Measurements from ENCODE around the gene CCDC66. TPM values are rescaled to one million over a fixed set of nuclear protein-coding genes. Genes with fewer than 3 reads are reported as not detected.
"Not testable (repeated sequence)": the region's sequence is repeated elsewhere in the genome, so short reads cannot be mapped to it uniquely, and the experiment has no call there.

The CCDC66 gene
- total RNA-seq, result 10 to 100 TPM; 29.6 to 32.5 TPM

GRCh38 chr3:56556908-56557830, at the start of gene CCDC66:
CCDC66 (plus strand) TSS chr3:56557175; CDS start chr3:56557243, 68 bp downstream.
- Mint-ChIP-seq H3K36me3 (ENCODE audit: low read depth) (peaks cover 17% of the 10 kb centered on the region), H3K27me3 (peaks cover 6% of the 10 kb centered on the region), H3K27ac (peak within 1 kb of the TSS; percentile 94), H3K4me3 (peak within 1 kb of the TSS; percentile 90), H3K4me1 (peaks cover 24% of the 10 kb centered on the region), H3K9me3 (peaks cover 4% of the 10 kb centered on the region)
- POLR2A ChIA-PET, result interaction anchor here (0.8 to 2.8 kb wide), 18 partner anchors 9 to 359 kb away, joined by 3 to 19 read pairs (median 4); partner anchors contain the start of genes ARHGEF3 and TASOR
- CTCF ChIA-PET, result interaction anchor here (0.6 to 2.0 kb wide), 9 partner anchors 9 to 679 kb away, joined by 3 to 7 read pairs (median 4); no protein-coding TSS in a partner anchor
- peak; percentile 95 for DNase-seq

GRCh38 chr3:56519641-56520040, 37.3 kb upstream of the CCDC66 start:
- Mint-ChIP-seq H3K27ac (no peak overlapping the region), H3K4me3 (no peak overlapping the region), H3K36me3 (ENCODE audit: low read depth) (no peaks in the 10 kb centered on the region), H3K4me1 (no peaks in the 10 kb centered on the region), H3K27me3 (peaks cover 22% of the 10 kb centered on the region), H3K9me3 (no peaks in the 10 kb centered on the region)
- CTCF ChIA-PET, result no interaction called here
- POLR2A ChIA-PET, result no interaction called here
- no peak for DNase-seq

GRCh38 chr3:56522374-56522773, 34.6 kb upstream of the CCDC66 start:
- Mint-ChIP-seq H3K36me3 (ENCODE audit: low read depth) (no peaks in the 10 kb centered on the region), H3K27ac (no peak overlapping the region), H3K9me3 (no peaks in the 10 kb centered on the region), H3K27me3 (peaks cover 20% of the 10 kb centered on the region), H3K4me1 (no peaks in the 10 kb centered on the region), H3K4me3 (no peak overlapping the region)
- ChIA-PET POLR2A (no interaction called here), CTCF (no interaction called here)
- no peak for DNase-seq

- CTCF ChIA-PET, result no interaction called here
- DNase-seq, result no peak
- POLR2A ChIA-PET, result no interaction called here
- Mint-ChIP-seq H3K27me3 (peaks cover 16% of the 10 kb centered on the region), H3K4me3 (no peak overlapping the region), H3K4me1 (no peaks in the 10 kb centered on the region), H3K36me3 (ENCODE audit: low read depth) (no peaks in the 10 kb centered on the region), H3K27ac (no peak overlapping the region), H3K9me3 (no peaks in the 10 kb centered on the region)
Measured at GRCh38 chr3:56525291-56525690, 31.7 kb upstream of the CCDC66 start.

- H3K27me3 Mint-ChIP-seq, result peaks cover 21% of the 10 kb centered on the region
- no peaks in the 10 kb centered on the region for H3K4me1 Mint-ChIP-seq
- no peak overlapping the region for H3K4me3 Mint-ChIP-seq
- ChIA-PET POLR2A (no interaction called here), CTCF (no interaction called here)
- no peaks in the 10 kb centered on the region for H3K9me3 Mint-ChIP-seq
- H3K36me3 Mint-ChIP-seq (ENCODE audit: low read depth), result no peaks in the 10 kb centered on the region
- no peak overlapping the region for H3K27ac Mint-ChIP-seq
- DNase-seq, result no peak
Measured at GRCh38 chr3:56536735-56537134, 20.2 kb upstream of the CCDC66 start.

GRCh38 chr3:56547486-56547885, 9.5 kb upstream of the CCDC66 start:
- Mint-ChIP-seq H3K36me3 (ENCODE audit: low read depth) (peaks cover 5% of the 10 kb centered on the region), H3K9me3 (peaks cover 12% of the 10 kb centered on the region), H3K4me1 (no peaks in the 10 kb centered on the region), H3K27me3 (peaks cover 17% of the 10 kb centered on the region), H3K27ac (no peak overlapping the region), H3K4me3 (no peak overlapping the region)
- ChIA-PET CTCF (no interaction called here), POLR2A (no interaction called here)
- DNase-seq, result no peak

GRCh38 chr3:56557831-56558170, 826 bp downstream of the CCDC66 start:
- H3K36me3 Mint-ChIP-seq (ENCODE audit: low read depth), result peaks cover 17% of the 10 kb centered on the region
- peaks cover 6% of the 10 kb centered on the region for H3K27me3 Mint-ChIP-seq
- ChIA-PET CTCF (interaction anchor here (0.6 to 2.0 kb wide), 6 partner anchors 8 to 678 kb away, joined by 3 to 7 read pairs (median 4); no protein-coding TSS in a partner anchor), POLR2A (interaction anchor here (1.0 to 2.8 kb wide), 8 partner anchors 9 to 359 kb away, joined by 3 to 19 read pairs (median 7); partner anchors contain the start of genes ARHGEF3 and TASOR)
- DNase-seq, result no peak
- peaks cover 24% of the 10 kb centered on the region for H3K4me1 Mint-ChIP-seq
- peak overlapping the region; percentile 90 for H3K4me3 Mint-ChIP-seq
- H3K27ac Mint-ChIP-seq, result peak overlapping the region; percentile 94
- H3K9me3 Mint-ChIP-seq, result no peaks in the 10 kb centered on the region

GRCh38 chr3:56573501-56573900, 16.5 kb downstream of the CCDC66 start:
- Mint-ChIP-seq H3K4me1 (peaks cover 2% of the 10 kb centered on the region), H3K9me3 (peaks cover 2% of the 10 kb centered on the region), H3K27ac (no peak overlapping the region), H3K4me3 (no peak overlapping the region), H3K36me3 (ENCODE audit: low read depth) (peaks cover 61% of the 10 kb centered on the region), H3K27me3 (no peaks in the 10 kb centered on the region)
- ChIA-PET POLR2A (no interaction called here), CTCF (no interaction called here)
- DNase-seq, result no peak

GRCh38 chr3:56581941-56582340, 25.0 kb downstream of the CCDC66 start:
- H3K4me1 Mint-ChIP-seq, H3K27me3 Mint-ChIP-seq, POLR2A ChIA-PET, DNase-seq, H3K9me3 Mint-ChIP-seq, H3K27ac Mint-ChIP-seq, CTCF ChIA-PET, H3K4me3 Mint-ChIP-seq: not testable (repeated sequence)
- H3K36me3 Mint-ChIP-seq (ENCODE audit: low read depth), result peaks cover 70% of the 10 kb centered on the region

- H3K27ac Mint-ChIP-seq, H3K9me3 Mint-ChIP-seq, H3K4me1 Mint-ChIP-seq, H3K27me3 Mint-ChIP-seq, CTCF ChIA-PET, POLR2A ChIA-PET, H3K4me3 Mint-ChIP-seq, DNase-seq: not testable (repeated sequence)
- peaks cover 47% of the 10 kb centered on the region for H3K36me3 Mint-ChIP-seq (ENCODE audit: low read depth)
Measured at GRCh38 chr3:56584275-56584674, 27.3 kb downstream of the CCDC66 start.

GRCh38 chr3:56590814-56591213, 33.8 kb downstream of the CCDC66 start:
- Mint-ChIP-seq H3K4me3 (no peak overlapping the region), H3K4me1 (peaks cover 20% of the 10 kb centered on the region), H3K27ac (peak overlapping the region; percentile 24), H3K27me3 (no peaks in the 10 kb centered on the region), H3K36me3 (ENCODE audit: low read depth) (peaks cover 28% of the 10 kb centered on the region), H3K9me3 (no peaks in the 10 kb centered on the region)
- no peak for DNase-seq
- ChIA-PET CTCF (no interaction called here), POLR2A (no interaction called here)

- ChIA-PET CTCF (no interaction called here), POLR2A (no interaction called here)
- Mint-ChIP-seq H3K36me3 (ENCODE audit: low read depth) (peaks cover 32% of the 10 kb centered on the region), H3K4me3 (no peak overlapping the region), H3K27me3 (no peaks in the 10 kb centered on the region), H3K27ac (no peak overlapping the region), H3K9me3 (no peaks in the 10 kb centered on the region), H3K4me1 (peaks cover 20% of the 10 kb centered on the region)
- DNase-seq, result no peak
Measured at GRCh38 chr3:56591262-56591661, 34.3 kb downstream of the CCDC66 start.

- ChIA-PET POLR2A (interaction anchor here (0.8 to 1.9 kb wide), 6 partner anchors 15 to 89 kb away, joined by 3 to 16 read pairs (median 4); partner anchors contain the start of genes CCDC66 and TASOR), CTCF (interaction anchor here (1.4 to 1.6 kb wide), 2 partner anchors 35 to 37 kb away, joined by 3 to 7 read pairs; partner anchors contain the start of gene CCDC66)
- peak overlapping the region; percentile 23 for H3K4me3 Mint-ChIP-seq
- no peaks in the 10 kb centered on the region for H3K27me3 Mint-ChIP-seq
- peaks cover 51% of the 10 kb centered on the region for H3K36me3 Mint-ChIP-seq (ENCODE audit: low read depth)
- peaks cover 25% of the 10 kb centered on the region for H3K4me1 Mint-ChIP-seq
- peak overlapping the region; percentile 76 for H3K27ac Mint-ChIP-seq
- DNase-seq, result peak; percentile 63
- H3K9me3 Mint-ChIP-seq, result peaks cover 6% of the 10 kb centered on the region
Measured at GRCh38 chr3:56593455-56594158, 36.6 kb downstream of the CCDC66 start.

All from activated CD4-positive, alpha-beta memory T cell treated with anti-CD3 and anti-CD28 coated beads, Interleukin-2, amount 10 ng/mL, durations not matched to agents 7 days and 5 days (primary cell).